Activated T-cell treated with anti-CD3 and anti-CD28 coated beads, Interleukin-2, amount 50 U/mL, for 24 hours (primary cell): ENCODE measurements around the gene ASGR1.
A peak's percentile ranks its signal among the peaks of the same experiment; 100 is the strongest.
"Not testable (repeated sequence)": the region's sequence is repeated elsewhere in the genome, so short reads cannot be mapped to it uniquely, and the experiment has no call there.

Source experiments
- DNase-seq: peaks from one replicate; pipeline ENCODE4 v3.0.0-alpha.2; 2020
- H3K27ac Mint-ChIP-seq: 2 replicates; pipeline ENCODE4 v1.8.0; 2020; ENCODE audit warnings: mild to moderate bottlenecking, mixed read lengths
- H3K27me3 Mint-ChIP-seq: 2 replicates; pipeline ENCODE4 v1.8.0; 2020; ENCODE audit warnings: mixed read lengths
- H3K36me3 Mint-ChIP-seq: 2 replicates; pipeline ENCODE4 v1.8.0; 2020; ENCODE audit warnings: low read depth, mixed read lengths
- H3K4me1 Mint-ChIP-seq: 2 replicates; pipeline ENCODE4 v1.8.0; 2020; ENCODE audit warnings: low read depth, mixed read lengths
- H3K4me3 Mint-ChIP-seq: 2 replicates; pipeline ENCODE4 v1.8.0; 2020; ENCODE audit warnings: mild to moderate bottlenecking, moderate library complexity, mixed read lengths
- H3K9me3 Mint-ChIP-seq: 2 replicates; pipeline ENCODE4 v1.8.0; 2020; ENCODE audit warnings: mixed read lengths

The ASGR1 gene

DNA sequence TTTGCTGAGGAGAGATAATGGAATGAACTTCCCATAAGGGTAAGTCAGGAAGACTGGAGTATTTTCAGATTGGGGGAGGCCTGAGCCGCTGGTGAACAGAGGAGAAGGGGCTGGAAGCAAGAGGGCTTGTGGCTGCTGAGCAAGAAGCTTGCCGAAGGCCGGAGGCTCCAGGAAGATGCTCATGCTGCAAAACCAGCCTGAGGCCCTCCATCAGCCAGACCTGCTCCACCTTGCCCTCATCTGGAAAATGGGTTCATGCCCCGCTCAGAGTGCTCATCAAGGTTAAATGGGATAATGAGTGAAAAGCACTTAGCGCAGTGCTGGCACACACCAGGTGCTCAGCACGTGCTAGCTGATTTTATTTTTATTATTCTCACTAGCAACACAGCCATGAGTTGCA is 5.5 kb upstream of the ASGR1 start:
- H3K4me3 Mint-ChIP-seq: no peak overlapping the region
- no peaks in the 10 kb centered on the region for H3K36me3 Mint-ChIP-seq
- no peak for DNase-seq
- no peaks in the 10 kb centered on the region for H3K27me3 Mint-ChIP-seq
- H3K27ac Mint-ChIP-seq: no peak overlapping the region
- H3K9me3 Mint-ChIP-seq: no peaks in the 10 kb centered on the region
- no peaks in the 10 kb centered on the region for H3K4me1 Mint-ChIP-seq

DNA sequence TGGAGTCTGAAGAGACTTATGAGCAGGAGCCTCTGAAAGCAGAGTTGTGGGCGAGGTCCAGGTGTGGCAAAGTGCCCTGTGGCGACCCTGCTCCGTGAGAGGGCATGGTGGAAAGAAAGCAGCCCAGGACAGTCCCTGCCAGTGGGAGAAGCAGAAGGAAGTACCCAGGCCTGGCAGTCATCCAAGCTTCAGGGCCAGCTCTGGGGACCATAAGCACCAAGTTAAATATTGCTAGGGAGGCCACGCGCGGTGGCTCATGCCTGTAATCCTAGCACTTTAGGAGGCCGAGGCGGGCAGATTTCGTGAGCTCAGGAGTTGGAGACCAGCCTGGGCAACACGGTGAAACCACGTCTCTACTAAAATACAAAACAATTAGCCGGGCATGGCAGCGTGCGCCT is 4.9 kb upstream of the ASGR1 start:
- Mint-ChIP-seq H3K36me3 (no peaks in the 10 kb centered on the region), H3K9me3 (no peaks in the 10 kb centered on the region), H3K27ac (no peak overlapping the region), H3K4me3 (no peak overlapping the region), H3K4me1 (no peaks in the 10 kb centered on the region), H3K27me3 (no peaks in the 10 kb centered on the region)
- DNase-seq: no peak

- H3K27ac Mint-ChIP-seq: no peak overlapping the region
- no peak for DNase-seq
- no peaks in the 10 kb centered on the region for H3K27me3 Mint-ChIP-seq
- no peaks in the 10 kb centered on the region for H3K9me3 Mint-ChIP-seq
- H3K36me3 Mint-ChIP-seq: no peaks in the 10 kb centered on the region
- H3K4me3 Mint-ChIP-seq: no peak overlapping the region
- no peaks in the 10 kb centered on the region for H3K4me1 Mint-ChIP-seq
These were observed 4.4 kb upstream of the ASGR1 start for GRCh38 chr17:7183433-7184090.

DNA sequence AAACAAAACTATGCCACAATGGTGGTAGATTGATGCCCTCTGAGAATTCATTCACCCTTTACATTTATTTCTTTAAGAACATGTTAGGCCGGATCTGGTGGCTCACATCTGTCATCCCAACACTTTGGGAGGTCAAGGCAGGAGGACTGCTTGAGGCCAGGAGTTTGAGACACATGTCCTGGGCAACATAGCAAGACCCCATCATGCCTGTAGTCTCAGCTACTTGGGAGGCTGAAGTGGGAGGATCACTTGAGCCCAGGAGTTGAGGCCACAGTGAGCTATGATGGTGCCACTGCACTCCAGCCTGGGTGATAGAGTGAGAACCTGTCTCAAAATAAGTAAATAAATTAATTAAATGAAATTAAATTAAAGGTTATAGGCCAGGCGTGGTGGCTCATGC is 2.9 kb upstream of the ASGR1 start:
- H3K4me1 Mint-ChIP-seq: peaks cover 12% of the 10 kb centered on the region
- H3K27me3 Mint-ChIP-seq: not testable (repeated sequence)

GRCh38 chr17:7178973-7179316 is 225 bp downstream of the ASGR1 start:
- Mint-ChIP-seq H3K27ac (no peak overlapping the region), H3K4me3 (no peak overlapping the region), H3K4me1 (peaks cover 12% of the 10 kb centered on the region), H3K27me3 (no peaks in the 10 kb centered on the region), H3K36me3 (no peaks in the 10 kb centered on the region), H3K9me3 (no peaks in the 10 kb centered on the region)
- no peak for DNase-seq

More for the DNA sequence above, 2.9 kb upstream of the ASGR1 start:
- not testable (repeated sequence) for H3K9me3 Mint-ChIP-seq, DNase-seq, H3K4me3 Mint-ChIP-seq, H3K36me3 Mint-ChIP-seq, H3K27ac Mint-ChIP-seq

DNA sequence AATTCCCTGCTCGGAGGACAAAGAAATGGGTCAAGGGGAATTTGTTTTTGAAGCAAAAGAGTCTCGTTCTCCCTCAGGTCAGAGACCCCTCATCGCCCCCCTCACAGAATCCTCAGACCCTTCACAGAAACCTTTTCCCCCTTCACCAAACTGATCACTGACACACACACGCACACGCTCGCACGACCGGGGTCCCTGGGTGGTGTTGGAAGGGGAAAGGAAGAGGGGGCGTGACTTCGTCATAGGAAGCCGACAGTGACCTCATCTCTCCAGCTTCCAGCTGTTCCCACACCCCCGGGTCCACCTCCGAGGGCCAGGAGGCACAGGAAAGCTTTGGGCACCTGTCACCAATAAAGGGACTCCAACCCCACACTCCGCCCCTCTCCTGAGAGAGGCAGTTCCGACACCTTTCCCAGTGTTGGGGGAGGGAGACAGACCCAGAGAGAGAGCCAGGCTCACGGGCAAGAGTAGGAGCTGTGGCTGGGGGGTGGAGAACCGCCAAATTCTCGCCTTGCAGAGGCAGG is 1.2 kb downstream of the ASGR1 start:
- Mint-ChIP-seq H3K4me3 (peak overlapping the region; percentile 70), H3K27ac (peak overlapping the region; percentile 33), H3K4me1 (peaks cover 12% of the 10 kb centered on the region), H3K27me3 (no peaks in the 10 kb centered on the region), H3K36me3 (no peaks in the 10 kb centered on the region), H3K9me3 (no peaks in the 10 kb centered on the region)
- DNase-seq: peak; percentile 34

DNA sequence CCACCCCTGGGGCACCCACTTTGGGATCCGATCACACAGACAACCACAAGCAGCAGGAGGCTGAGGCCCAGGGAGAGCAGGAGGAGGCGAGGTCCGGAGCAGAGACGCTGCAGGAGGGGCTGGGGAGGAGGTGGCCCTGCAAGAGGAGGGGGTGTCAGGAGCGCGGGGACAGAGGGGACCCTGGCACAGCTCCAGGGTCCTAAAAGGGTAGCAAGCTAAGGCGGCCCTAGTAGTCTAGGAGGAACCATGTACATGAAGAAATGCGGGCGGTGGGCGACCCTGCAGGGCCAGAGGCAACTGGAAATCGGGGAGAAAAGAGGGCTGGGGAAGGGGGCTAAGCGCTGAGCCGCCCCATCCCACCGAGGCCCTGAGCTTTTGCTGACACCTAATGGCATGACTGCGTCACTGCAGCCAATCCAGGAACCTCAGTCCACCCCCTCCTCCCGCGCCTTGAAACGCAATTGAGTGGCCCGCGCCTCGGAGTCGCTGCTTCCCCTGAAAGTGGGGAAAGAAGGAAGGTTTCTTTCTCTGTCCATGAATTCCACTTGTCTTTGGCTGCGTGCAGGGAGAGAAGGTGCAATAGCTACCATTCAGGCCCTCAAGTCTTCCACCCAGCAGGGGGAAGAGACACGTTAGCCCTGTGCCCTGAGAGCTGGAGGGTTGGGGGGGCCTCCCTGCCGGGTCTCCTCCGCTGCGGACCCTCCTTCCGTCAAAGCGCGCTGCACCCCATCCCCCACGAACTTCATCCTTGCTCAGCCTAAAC is 1.8 kb downstream of the ASGR1 start:
- Mint-ChIP-seq H3K4me3 (peak overlapping the region; percentile 70), H3K36me3 (no peaks in the 10 kb centered on the region), H3K4me1 (peaks cover 12% of the 10 kb centered on the region), H3K27ac (peak overlapping the region; percentile 33), H3K9me3 (no peaks in the 10 kb centered on the region), H3K27me3 (no peaks in the 10 kb centered on the region)
- peak; percentile 78 for DNase-seq

DNA sequence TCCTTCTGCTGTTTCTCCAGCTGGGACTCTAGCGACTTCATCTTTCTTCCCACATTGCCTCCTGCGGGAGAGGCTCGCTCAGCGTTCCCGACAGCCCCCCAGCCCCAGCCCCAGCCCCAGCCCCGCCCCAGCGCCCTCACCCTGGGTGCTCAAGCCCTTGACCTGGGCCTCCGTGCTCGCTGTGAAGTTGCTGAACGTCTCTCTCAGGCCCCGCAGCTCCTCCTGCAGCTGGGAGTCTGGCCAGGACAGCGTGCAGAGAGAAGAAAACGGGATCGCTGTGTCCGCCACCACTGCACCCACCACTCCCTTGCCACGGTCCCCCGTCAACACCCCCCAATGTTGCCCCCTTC is 2.4 kb downstream of the ASGR1 start:
- Mint-ChIP-seq H3K4me1 (peaks cover 12% of the 10 kb centered on the region), H3K27me3 (no peaks in the 10 kb centered on the region), H3K36me3 (no peaks in the 10 kb centered on the region), H3K27ac (no peak overlapping the region), H3K9me3 (no peaks in the 10 kb centered on the region), H3K4me3 (no peak overlapping the region)
- no peak for DNase-seq

DNA sequence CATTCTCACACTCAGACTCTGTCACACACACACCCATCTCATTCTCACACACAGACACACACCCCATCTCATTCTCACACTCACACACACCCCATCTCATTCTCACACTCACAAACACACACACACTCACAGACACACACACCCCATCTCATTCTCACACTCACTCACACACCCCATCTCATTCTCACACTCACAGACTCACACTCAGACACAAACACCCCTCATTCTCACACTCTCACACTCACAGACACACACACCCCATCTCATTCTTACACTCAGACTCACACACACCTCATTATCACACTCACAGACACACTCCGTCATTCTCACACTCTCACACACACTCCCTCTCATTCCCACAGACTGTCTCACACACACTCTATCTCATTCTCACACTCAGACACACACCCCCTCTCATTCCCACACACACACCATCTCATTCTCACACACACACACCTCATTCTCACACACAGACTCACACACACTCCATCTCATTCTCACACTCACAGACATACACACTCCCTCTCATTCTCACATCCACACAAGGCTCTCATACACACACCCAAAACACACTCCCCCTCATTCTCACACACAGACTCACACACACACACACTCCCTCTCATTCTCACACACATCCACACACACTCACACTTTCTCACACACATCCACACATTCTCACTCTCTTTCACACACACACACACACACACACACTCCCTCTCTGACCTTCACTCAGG is 2.9 kb downstream of the ASGR1 start:
- H3K27ac Mint-ChIP-seq: no peak overlapping the region
- DNase-seq: no peak
- no peaks in the 10 kb centered on the region for H3K27me3 Mint-ChIP-seq
- H3K9me3 Mint-ChIP-seq: no peaks in the 10 kb centered on the region
- no peaks in the 10 kb centered on the region for H3K36me3 Mint-ChIP-seq
- no peak overlapping the region for H3K4me3 Mint-ChIP-seq
- H3K4me1 Mint-ChIP-seq: peaks cover 12% of the 10 kb centered on the region

GRCh38 chr17:7175330-7175733 is 3.8 kb downstream of the ASGR1 start:
- DNase-seq: no peak

GRCh38 chr17:7174603-7175326 is 4.4 kb downstream of the ASGR1 start:
- peaks cover 12% of the 10 kb centered on the region for H3K4me1 Mint-ChIP-seq
- no peak overlapping the region for H3K27ac Mint-ChIP-seq
- no peaks in the 10 kb centered on the region for H3K36me3 Mint-ChIP-seq
- no peak for DNase-seq
- no peak overlapping the region for H3K4me3 Mint-ChIP-seq
- H3K9me3 Mint-ChIP-seq: no peaks in the 10 kb centered on the region
- no peaks in the 10 kb centered on the region for H3K27me3 Mint-ChIP-seq

More at GRCh38 chr17:7175330-7175733, 3.8 kb downstream of the ASGR1 start:
- Mint-ChIP-seq H3K4me1 (peaks cover 12% of the 10 kb centered on the region), H3K27ac (no peak overlapping the region), H3K9me3 (no peaks in the 10 kb centered on the region), H3K36me3 (no peaks in the 10 kb centered on the region), H3K4me3 (no peak overlapping the region), H3K27me3 (no peaks in the 10 kb centered on the region)

DNA sequence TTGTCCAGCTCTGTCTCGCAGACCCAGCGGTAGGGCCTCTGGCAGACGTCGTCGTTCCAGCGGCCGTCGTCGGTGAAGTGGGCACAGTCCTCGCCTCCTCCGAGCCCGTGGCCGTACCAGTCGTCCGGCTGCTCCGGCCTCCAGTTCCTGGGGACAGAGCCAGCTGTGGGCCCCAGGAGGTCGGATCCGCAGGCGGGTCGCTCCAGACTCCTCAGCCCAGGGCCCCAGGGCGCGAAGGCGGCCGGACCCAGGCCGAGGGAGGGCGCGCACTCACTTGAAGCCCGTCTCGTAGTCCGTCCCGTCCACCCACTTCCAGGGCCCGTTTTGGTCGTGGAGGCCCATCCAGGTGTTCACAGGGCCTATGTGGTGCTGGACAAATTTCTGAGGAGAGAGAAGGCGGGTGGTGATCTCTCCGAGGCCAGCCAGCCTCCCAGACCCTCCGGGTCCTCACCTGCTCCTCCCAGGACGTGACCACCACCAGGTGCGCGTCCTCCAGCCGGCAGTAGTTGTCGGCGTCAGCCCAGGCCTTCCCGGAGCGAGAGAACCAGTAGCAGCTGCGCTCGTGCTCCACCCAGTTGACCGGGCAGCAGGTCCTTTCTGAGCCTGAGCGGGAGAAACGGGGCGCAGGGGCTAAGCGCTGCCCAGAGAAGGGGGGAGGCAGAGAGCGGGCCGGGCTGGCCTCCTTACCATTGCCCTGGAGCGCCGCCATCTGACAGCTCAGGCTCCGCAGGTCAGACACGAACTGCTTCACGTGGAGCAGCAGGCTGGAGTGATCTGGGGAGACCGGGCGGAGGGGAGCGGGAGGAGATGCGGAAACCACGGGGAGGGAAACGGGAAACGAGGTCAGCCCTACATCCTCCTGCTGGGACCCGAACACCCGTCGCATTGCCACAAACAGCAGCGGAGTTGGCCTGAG is 5.2 kb downstream of the ASGR1 start:
- H3K9me3 Mint-ChIP-seq: no peaks in the 10 kb centered on the region
- peak; percentile 52 for DNase-seq
- no peak overlapping the region for H3K27ac Mint-ChIP-seq
- no peaks in the 10 kb centered on the region for H3K36me3 Mint-ChIP-seq
- H3K4me1 Mint-ChIP-seq: peaks cover 12% of the 10 kb centered on the region
- no peaks in the 10 kb centered on the region for H3K27me3 Mint-ChIP-seq
- H3K4me3 Mint-ChIP-seq: no peak overlapping the region

DNA sequence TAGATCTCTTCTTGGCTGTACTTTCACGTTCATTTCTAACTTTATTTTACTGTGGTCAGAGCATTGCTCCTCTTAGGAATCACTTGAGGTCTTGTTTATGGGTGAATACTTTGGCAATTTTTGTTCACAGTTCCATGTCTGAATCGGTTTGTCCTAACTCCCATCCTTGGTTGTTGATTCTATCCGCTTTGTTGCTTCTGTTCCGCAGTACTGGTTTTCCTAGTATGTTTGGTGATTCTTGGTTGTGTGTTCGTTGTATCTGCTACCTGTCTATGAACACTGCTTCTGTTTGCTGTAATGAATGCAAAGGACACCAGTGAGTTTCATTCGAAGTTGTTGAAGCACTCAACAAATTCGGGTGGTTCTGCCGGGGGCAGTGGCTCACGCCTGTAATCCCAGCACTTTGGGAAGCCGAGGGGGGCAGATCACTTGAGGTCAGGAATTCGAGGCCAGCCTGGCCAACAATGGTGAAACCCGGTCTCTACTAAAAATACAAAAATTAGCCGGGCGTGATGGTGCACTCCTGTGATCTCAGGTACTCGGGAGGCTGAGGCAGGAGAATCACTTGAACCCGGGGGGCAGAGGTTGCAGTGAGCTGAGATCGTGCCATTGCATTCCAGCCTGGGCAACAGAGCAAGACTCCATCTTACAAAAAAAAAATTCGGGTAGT is 6.5 kb downstream of the ASGR1 start:
- H3K27me3 Mint-ChIP-seq, DNase-seq, H3K4me3 Mint-ChIP-seq, H3K4me1 Mint-ChIP-seq, H3K36me3 Mint-ChIP-seq, H3K27ac Mint-ChIP-seq, H3K9me3 Mint-ChIP-seq: not testable (repeated sequence)
